ENCODE results near the gene ATXN2.
"Not testable (repeated sequence)": the region's sequence is repeated elsewhere in the genome, so short reads cannot be mapped to it uniquely, and the experiment has no call there.

Gene ATXN2

GRCh38 chr12:111505601-111506036, 93.5 kb downstream of the ATXN2 start:
- no peak overlapping the region for H3K27ac ChIP-seq
- TF ChIP-seq CTCF (IDR thresholded peaks at IDR 0.05), result no peak
- no peak for TF ChIP-seq ZFX (IDR thresholded peaks at IDR 0.05; ENCODE audit: borderline replicate concordance)

DNA sequence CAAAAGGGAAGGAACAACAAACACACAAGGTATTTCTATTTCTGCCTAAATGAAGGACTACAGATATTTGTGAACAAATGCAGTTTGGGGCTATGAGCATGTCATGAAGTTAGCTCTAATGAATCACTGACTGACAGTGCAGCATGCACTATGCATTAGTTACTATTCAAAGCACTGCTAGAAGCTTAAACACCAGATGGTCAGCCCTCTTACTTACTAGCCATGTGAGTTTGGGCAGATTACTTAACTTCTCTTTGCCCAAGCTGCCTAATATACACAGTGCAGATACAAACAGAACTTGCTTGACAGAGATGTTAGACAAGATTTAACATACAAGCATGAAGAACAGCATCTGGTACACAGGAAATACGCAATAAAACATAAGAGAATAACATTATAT, 96.0 kb downstream of the ATXN2 start:
- TF ChIP-seq CTCF (IDR thresholded peaks at IDR 0.05), result no peak
- no peak for TF ChIP-seq ZFX (IDR thresholded peaks at IDR 0.05; ENCODE audit: borderline replicate concordance)
- H3K27ac ChIP-seq, result no peak overlapping the region

DNA sequence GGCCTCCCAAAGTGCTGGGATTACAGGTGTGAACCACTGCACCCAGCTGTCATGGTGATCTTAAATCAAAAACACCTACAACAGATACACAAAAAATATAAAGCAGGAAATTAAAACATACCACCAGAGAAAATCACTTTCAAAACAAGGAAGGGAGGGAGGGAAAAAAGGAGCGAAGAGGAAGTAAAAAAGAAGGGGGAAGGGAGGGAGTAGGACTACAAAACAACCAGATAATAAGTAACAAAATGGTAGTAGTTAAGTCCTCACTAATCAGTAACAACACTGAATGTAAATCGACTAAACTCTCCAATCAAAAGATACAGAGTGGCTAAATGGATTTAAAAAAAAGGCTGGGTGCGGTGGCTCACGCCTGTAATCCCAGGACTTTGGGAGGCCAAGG, 104.4 kb downstream of the ATXN2 start:
- no peak for TF ChIP-seq ZFX (IDR thresholded peaks at IDR 0.05; ENCODE audit: borderline replicate concordance)
- TF ChIP-seq CTCF (IDR thresholded peaks at IDR 0.05), result no peak
- H3K27ac ChIP-seq, result no peak overlapping the region

- not testable (repeated sequence) for H3K27ac ChIP-seq
These were observed 106.1 kb downstream of the ATXN2 start for GRCh38 chr12:111492979-111493378.

DNA sequence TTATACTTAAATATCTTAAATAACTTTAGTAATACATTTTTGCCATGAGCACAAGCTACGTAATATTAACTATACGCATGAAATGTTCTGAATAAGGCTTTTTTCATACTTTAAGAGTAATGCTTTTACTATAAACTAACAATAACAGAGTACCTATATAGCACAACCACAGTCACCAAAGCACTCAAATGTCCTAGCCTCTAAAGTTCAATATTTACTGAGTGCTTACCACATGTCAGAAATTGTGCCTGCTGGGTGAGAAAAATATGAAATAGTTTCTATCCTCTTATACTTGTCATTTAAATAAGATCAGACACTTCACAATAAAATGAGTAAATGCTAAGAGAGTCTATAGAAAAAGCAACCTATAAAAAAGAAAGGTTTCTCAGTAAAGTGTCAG, 110.3 kb downstream of the ATXN2 start:
- H3K27ac ChIP-seq, result no peak overlapping the region
- TF ChIP-seq CTCF (IDR thresholded peaks at IDR 0.05), result no peak
- no peak for TF ChIP-seq ZFX (IDR thresholded peaks at IDR 0.05; ENCODE audit: borderline replicate concordance)

DNA sequence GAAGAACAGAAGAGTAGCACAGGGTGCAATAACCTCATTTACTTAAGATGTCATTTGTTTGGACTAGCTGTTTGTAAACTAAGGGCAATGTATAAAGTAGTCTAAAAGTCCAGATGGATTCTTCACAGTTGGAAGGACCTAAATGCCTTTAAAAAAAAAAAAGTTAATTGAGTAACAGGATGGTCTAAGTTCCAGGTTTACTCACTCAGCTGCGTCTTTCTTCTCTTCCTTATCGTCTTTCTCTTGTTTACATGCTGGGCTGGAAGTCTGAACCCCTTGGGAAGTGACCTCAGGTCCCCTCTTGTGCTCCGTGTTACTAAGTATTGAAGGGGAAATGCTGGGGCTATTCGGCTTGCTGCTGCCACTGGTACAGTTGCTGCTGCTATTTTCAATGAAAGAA, 110.8 kb downstream of the ATXN2 start:
- no peak overlapping the region for H3K27ac ChIP-seq
- no peak for TF ChIP-seq CTCF (IDR thresholded peaks at IDR 0.05)
- TF ChIP-seq ZFX (IDR thresholded peaks at IDR 0.05; ENCODE audit: borderline replicate concordance), result no peak

GRCh38 chr12:111482462-111482861, 116.7 kb downstream of the ATXN2 start:
- H3K27ac ChIP-seq, result no peak overlapping the region
- TF ChIP-seq CTCF (IDR thresholded peaks at IDR 0.05) (peak; percentile 61), ZFX (IDR thresholded peaks at IDR 0.05; ENCODE audit: borderline replicate concordance) (no peak)

- TF ChIP-seq ZFX (IDR thresholded peaks at IDR 0.05; ENCODE audit: borderline replicate concordance) (no peak), CTCF (IDR thresholded peaks at IDR 0.05) (no peak)
These were observed 127.9 kb downstream of the ATXN2 start for GRCh38 chr12:111471236-111471635.

More at GRCh38 chr12:111471236-111471635, 127.9 kb downstream of the ATXN2 start:
- no peak overlapping the region for H3K27ac ChIP-seq
